Measurements from ENCODE around the gene BLVRB.
A peak's percentile ranks its signal among the peaks of the same experiment; 100 is the strongest.
"Not testable (repeated sequence)": the region's sequence is repeated elsewhere in the genome, so short reads cannot be mapped to it uniquely, and the experiment has no call there.

BLVRB gene

GRCh38 chr19:40433391-40434216 is 31.9 kb downstream of the BLVRB start:
- H3K4me3 ChIP-seq (ENCODE audit: low read depth, low read length), result peak overlapping the region; percentile 55
- no peak for TF ChIP-seq CTCF (IDR thresholded peaks at IDR 0.05; ENCODE audit: insufficient read depth, low read depth, low read length, missing control alignments)
- DNase-seq (ENCODE audit: low read depth), result peak; percentile 82

- not testable (repeated sequence) for DNase-seq (ENCODE audit: low read depth); H3K4me3 ChIP-seq (ENCODE audit: low read depth, low read length)
These were observed 32.8 kb downstream of the BLVRB start for GRCh38 chr19:40432760-40433159.

- no peak overlapping the region for H3K4me3 ChIP-seq (ENCODE audit: low read depth, low read length)
- TF ChIP-seq CTCF (IDR thresholded peaks at IDR 0.05; ENCODE audit: insufficient read depth, low read depth, low read length, missing control alignments), result no peak
- DNase-seq (ENCODE audit: low read depth), result no peak
These were observed 33.8 kb downstream of the BLVRB start for GRCh38 chr19:40431698-40432097.

- not testable (repeated sequence) for DNase-seq (ENCODE audit: low read depth); H3K4me3 ChIP-seq (ENCODE audit: low read depth, low read length)
These were observed 35.3 kb downstream of the BLVRB start for GRCh38 chr19:40430242-40430641.

- not testable (repeated sequence) for H3K4me3 ChIP-seq (ENCODE audit: low read depth, low read length); DNase-seq (ENCODE audit: low read depth)
These were observed 37.3 kb downstream of the BLVRB start for GRCh38 chr19:40428197-40428596.

- peak within 1 kb of the TSS; percentile 80 for H3K4me3 ChIP-seq (ENCODE audit: low read depth, low read length)
- peak; percentile 100 for DNase-seq (ENCODE audit: low read depth)
- TF ChIP-seq CTCF (IDR thresholded peaks at IDR 0.05; ENCODE audit: insufficient read depth, low read depth, low read length, missing control alignments), result peak; percentile 73
These were observed 39.9 kb downstream of the BLVRB start, which contains the start of gene SERTAD1 for GRCh38 chr19:40425450-40426287. Gene SERTAD1 (minus strand): TSS chr19:40425992. CDS start chr19:40423546, 2,446 bp downstream.

GRCh38 chr19:40424637-40425449 is 40.7 kb downstream of the BLVRB start:
- DNase-seq (ENCODE audit: low read depth), result peak; percentile 24
- no peak for TF ChIP-seq CTCF (IDR thresholded peaks at IDR 0.05; ENCODE audit: insufficient read depth, low read depth, low read length, missing control alignments)
- peak overlapping the region; percentile 80 for H3K4me3 ChIP-seq (ENCODE audit: low read depth, low read length)

GRCh38 chr19:40423938-40424337 is 41.6 kb downstream of the BLVRB start:
- no peak for DNase-seq (ENCODE audit: low read depth)
- TF ChIP-seq CTCF (IDR thresholded peaks at IDR 0.05; ENCODE audit: insufficient read depth, low read depth, low read length, missing control alignments), result no peak
- peak overlapping the region; percentile 80 for H3K4me3 ChIP-seq (ENCODE audit: low read depth, low read length)

Data from GM12865 (cell line).